Effector CD4-positive, alpha-beta T cell (primary cell): Measurements from ENCODE around the gene CHORDC1.
"Not testable (repeated sequence)": the region's sequence is repeated elsewhere in the genome, so short reads cannot be mapped to it uniquely, and the experiment has no call there.

Source experiments
- DNase-seq: peaks from one replicate; pipeline ENCODE4 v3.0.0-alpha.2; 2020
- total RNA-seq: gene quantifications from one replicate; lab custom pipeline; 2026; lab: John Stamatoyannopoulos, UW

Gene CHORDC1
- total RNA-seq = 261 reads per million, percentile 94 among the genes with 10 or more reads in this experiment

GRCh38 chr11:90222459-90223247 lies at the start of gene CHORDC1:
CHORDC1 (minus strand) TSS chr11:90223049; CDS start chr11:90222954, 95 bp downstream.
- peak; percentile 89 for DNase-seq

- DNase-seq = no peak
These were observed 34.3 kb upstream of the CHORDC1 start for GRCh38 chr11:90257158-90257525.

- no peak for DNase-seq
These were observed 33.7 kb upstream of the CHORDC1 start for GRCh38 chr11:90256404-90257157.

DNA sequence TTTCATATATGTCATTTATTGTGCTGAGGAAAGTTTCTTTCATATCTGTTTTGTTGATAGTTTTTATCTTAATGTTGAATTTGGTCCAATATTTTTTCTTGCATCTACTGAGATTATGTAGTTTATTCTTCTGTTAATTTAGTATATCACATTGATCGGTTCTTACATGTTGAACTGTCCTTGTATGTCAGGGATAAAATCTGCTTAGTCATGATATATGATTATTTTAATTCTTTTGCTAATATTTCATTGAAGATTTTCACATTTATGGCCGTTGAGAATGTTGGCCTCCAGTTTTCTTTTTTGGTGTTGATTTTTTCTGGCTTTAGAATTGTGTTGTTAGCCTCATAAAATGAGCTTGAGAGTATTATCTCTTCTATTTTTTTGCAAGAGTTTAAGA lies 31.2 kb upstream of the CHORDC1 start:
- no peak for DNase-seq

DNA sequence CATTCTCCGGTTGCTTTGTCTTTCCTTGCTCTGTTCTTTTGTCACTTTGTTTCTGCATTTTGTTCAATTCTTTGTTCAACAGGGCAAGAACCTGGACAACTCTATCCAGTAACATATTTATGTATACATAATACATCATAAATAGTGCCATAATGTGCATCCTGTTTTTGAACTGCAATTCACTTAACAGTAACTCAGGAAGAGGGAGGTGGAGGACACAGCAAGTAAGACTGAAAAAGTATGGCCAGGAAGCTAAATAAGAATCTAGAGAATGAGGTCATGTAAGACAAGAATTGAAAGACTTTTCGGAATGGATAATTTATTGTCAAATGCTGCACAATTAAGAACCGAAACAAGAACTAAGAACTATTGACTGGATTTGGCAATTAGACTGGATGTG lies 29.2 kb upstream of the CHORDC1 start:
- no peak for DNase-seq

GRCh38 chr11:90251599-90251998 lies 28.8 kb upstream of the CHORDC1 start:
- DNase-seq = no peak

DNA sequence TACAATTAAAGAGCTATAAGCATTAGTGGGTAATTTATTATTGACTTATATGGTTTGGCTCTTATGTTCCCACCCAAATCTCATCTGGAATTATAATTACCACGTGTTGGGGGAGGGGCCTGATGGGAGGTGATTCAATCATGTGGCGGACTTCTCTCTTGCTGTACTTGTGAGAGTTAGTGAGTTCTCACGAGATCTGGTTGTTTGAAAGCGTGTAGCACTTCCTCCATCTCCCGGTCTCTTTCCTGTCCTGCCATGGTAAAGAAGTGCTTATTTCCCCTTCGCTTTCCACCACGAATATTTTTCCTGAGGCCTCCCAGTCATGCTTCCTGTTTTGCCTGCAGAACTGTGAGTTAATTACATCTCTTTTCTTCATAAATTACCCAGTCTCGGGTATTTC lies 28.1 kb upstream of the CHORDC1 start:
- no peak for DNase-seq

GRCh38 chr11:90246468-90246867 lies 23.6 kb upstream of the CHORDC1 start:
- no peak for DNase-seq

DNA sequence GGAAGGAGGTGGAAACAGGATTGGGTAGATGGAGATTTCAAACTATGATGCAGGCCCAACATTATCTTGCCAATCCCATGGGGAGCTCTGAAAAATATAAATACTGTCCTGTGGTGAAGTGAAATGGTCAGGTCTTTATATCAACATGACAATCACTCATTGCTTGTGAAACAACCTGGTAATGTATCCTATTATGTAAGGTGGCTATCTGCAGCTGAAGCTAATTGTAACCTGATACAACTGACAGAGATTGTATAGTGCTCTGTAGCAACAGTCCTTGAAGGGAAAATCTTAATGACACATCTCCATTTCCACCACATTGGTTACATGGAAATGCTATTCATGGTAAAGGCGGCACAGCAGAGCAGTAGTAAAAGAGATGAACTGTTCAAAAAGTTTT lies 20.7 kb upstream of the CHORDC1 start:
- no peak for DNase-seq

GRCh38 chr11:90242894-90243416 lies 20.1 kb upstream of the CHORDC1 start:
- DNase-seq = no peak

- no peak for DNase-seq
These were observed 18.6 kb upstream of the CHORDC1 start for GRCh38 chr11:90241414-90241813.

DNA sequence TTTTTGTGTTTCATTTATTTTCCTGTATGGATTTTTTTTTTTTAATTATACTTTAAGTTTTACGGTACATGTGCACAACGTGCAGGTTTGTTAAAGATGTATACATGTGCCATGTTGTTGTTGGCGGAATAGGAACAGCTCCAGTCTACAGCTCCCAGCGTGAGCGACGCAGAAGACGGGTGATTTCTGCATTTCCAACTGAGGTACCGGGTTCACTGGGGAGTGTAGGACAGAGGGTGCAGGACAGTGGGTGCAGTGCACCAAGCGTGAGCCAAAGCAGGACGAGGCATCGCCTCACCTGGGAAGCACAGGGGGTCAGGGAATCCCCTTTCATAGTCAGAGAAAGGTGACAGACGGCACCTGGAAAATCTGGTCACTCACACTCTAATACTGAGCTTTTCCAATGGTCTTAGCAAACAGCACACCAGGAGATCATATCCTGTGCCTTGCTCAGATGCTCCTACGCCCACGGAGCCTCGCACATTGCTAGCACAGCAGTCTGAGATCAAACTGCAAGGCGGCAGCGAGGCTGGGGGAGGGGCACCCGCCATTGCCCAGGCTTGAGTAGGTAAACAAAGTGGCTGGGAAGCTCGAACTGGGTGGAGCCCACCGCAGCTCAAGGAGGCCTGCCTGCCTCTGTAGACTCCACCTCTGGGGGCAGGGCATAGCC lies 17.3 kb upstream of the CHORDC1 start:
- not testable (repeated sequence) for DNase-seq

GRCh38 chr11:90237004-90237403 lies 14.2 kb upstream of the CHORDC1 start:
- no peak for DNase-seq

GRCh38 chr11:90235526-90235925 lies 12.7 kb upstream of the CHORDC1 start:
- DNase-seq = no peak

- DNase-seq = no peak
These were observed 12.1 kb upstream of the CHORDC1 start for GRCh38 chr11:90234977-90235376.

DNA sequence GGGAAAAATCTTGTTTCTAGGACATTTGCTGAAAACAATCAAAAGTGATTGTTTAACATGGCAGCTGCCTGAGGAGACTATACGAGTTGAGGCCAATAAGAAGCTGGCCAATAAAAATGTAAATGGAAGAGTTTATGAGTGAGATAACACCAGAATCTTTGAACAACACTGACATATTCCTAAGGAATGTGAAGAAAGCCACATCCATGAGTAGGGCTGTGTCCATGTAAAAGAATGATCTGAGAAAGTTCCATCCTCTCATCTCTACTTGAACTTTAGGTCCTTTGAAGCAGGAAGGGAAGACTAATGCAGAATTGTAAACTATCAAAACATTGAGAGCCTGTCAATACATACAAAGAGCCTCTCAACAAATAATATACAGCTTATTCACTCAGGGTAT lies 6.9 kb upstream of the CHORDC1 start:
- no peak for DNase-seq

DNA sequence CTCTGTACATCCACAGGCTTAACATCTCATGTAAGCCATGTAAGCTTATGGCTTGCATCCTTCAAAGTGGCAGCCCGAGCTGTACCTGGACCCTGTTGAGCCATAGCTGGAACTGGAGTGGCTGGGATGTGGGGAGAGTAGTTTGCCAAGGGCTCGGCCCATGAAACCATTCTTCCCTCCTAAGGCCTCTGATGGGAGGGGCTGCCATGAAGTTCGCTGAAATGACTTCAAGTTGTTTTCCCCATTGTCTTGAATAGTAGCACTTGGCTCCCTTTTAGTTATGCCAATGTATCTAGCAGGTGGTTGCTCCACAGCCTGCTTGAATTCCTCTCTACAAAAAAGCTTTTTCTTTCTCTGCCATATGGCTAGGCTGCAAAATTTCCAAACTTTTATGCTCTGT lies 5.2 kb upstream of the CHORDC1 start:
- no peak for DNase-seq

DNA sequence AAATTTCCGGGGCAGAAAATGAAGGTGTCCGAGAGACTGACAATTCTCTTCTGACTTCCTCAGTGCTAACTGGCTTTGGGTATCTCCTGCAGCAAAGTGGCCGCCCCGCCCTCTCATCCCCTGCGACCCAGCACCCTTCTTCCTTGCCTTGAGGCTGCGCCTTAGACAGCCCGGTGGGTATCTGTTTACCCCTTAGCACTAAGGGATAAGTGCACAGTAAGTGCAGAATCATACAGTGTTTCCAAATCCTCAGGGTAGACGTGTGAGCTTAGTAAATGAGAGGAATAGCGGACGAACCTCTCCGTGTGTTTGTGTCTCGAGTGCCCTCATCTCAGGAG lies 368 bp upstream of the CHORDC1 start:
- DNase-seq = no peak

DNA sequence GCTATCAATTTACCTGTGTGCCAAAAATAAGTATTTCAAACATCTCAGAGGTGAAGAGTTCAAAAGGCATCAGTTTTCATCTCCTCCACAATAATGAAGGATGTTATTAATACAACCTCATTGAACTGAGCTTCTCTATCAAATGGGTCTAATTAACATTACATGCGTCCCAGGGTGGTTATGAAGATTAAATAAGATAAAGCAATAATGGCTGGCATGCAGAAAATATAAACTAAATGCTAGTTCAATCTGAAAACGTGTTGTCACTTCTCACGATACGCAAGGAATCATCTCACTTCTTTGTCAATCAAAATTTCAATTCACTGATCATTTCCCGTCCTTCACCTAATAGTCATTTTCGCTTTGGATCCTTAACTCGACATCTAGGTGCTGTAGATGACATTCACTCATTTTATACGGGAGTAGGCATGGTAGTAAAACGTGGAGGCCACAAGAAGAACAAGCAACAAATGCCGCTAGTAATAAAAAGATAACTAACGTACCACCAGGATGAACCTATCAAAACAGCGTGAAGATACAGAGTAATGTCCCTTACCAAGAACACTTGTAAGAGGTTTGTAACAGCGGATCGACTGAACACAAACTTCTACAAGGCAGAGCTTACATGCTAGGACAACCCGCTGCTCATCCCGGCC lies 918 bp downstream of the CHORDC1 start:
- no peak for DNase-seq

- no peak for DNase-seq
These were observed 2.5 kb downstream of the CHORDC1 start for GRCh38 chr11:90220391-90220790.

DNA sequence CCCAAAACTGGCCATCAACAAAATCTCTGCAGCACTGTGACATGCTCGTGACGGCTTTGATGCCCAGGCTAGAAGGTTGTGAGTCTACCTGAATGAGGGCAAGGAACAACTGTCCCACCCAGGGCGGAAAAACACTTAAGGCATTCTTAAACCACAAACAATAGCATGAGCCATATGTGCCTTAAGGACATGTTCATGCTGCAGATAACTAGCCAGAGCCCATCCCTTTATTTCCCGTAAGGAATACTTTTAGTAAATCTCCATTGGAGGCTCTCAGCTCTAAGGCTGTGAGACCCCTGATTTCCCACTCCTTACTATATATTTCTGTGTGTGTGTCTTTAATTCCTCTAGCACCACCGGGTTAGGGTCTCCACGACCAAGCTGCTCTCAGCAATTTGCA lies 3.4 kb downstream of the CHORDC1 start:
- DNase-seq = no peak

DNA sequence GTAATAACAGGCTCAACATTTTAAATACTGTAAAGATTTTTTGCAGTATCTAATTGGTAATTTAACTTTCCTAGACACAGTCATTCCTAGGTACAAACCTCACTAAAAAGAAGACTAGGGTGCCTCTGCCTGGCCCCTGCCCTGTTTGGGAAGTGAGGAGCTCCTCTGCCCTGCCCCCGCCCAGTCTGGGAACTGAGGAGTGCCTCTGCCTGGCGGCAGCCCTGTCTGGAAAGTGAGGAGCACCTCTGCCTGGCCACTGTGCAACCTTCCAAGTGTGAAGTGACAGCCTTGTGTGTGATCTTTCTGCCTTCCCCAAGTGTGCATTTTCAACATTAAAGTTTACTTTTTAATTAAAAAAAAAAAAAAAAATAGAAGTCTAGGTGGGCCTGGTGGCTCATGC lies 4.2 kb downstream of the CHORDC1 start:
- no peak for DNase-seq

GRCh38 chr11:90216611-90217010 lies 6.2 kb downstream of the CHORDC1 start:
- no peak for DNase-seq
